K562 (cell line): ENCODE data around the gene GMDS. TPM values are rescaled to one million over a fixed set of nuclear protein-coding genes. Genes with fewer than 3 reads are reported as not detected.

ENCODE experiments used
- ATAC-seq: fragments of 200-7000 bp; cut with Tn5 transposase; 3 replicates; pipeline ENCODE4 v1.9.1; 2020; ENCODE audit warnings: moderate library complexity
- BruUV-seq: library from RNA; stranded (reverse); fragments of 400-500 nt; replicated peaks from 2 replicates; lab custom pipeline; 2021; lab: Mats Ljungman, UMichigan
- CTCF ChIA-PET: fragments of 300-600 bp; formaldehyde crosslinking; extraction: SDS; loops from one replicate; lab custom pipeline; 2021; ENCODE audit warnings: low intra/inter-chr PET ratio; lab: Yijun Ruan, JAX
- POLR2A ChIA-PET: fragments of 300-600, 350-650 bp; sonication (Branson Sonifier 250); formaldehyde crosslinking; extraction: SDS; loops from one replicate; lab custom pipeline; 2021; ENCODE audit warnings: antibody characterized with exemption, inconsistent platforms; lab: Yijun Ruan, JAX
- DNase-seq, 4 experiments: peaks; one replicate each; pipeline versions ENCODE4 v3.0.0 to v3.0.0-alpha.2; 2011 to 2018; ENCODE audit warnings: low spot score in 3 of 4, mixed read lengths in 3 of 4; ENCODE audit errors: extremely low read depth in 1 of 4
- FAIRE-seq: peaks from 2 replicates; lab custom pipeline; 2011; peaks lifted over from hg19 to GRCh38; lab: Jason Lieb, UNC
- H2AFZ ChIP-seq: 2 replicates; pipeline ENCODE4 v1.6.0; 2011; ENCODE audit warnings: low read depth, low read length, control low read depth, inconsistent platforms
- H3K27ac ChIP-seq: fragments of 200-600 bp; 3 replicates; pipeline ENCODE4 v1.8.0; 2011; ENCODE audit warnings: low read depth, mild to moderate bottlenecking, control low read depth, inconsistent platforms, low read length, moderate library complexity, mixed read lengths; ENCODE audit errors: extremely low read depth
- H3K27me3 ChIP-seq, 2 experiments: fragments of 300-600 bp in 1 of 2; 2 replicates in 1 of 2; 3 replicates in 1 of 2; pipeline versions ENCODE4 v1.6.0 to v1.8.0; 2011; ENCODE audit warnings: inconsistent platforms in 2 of 2, low read length in 2 of 2, mild to moderate bottlenecking in 1 of 2, mixed read lengths in 1 of 2, moderate library complexity in 1 of 2; ENCODE audit not compliant: control insufficient read depth in 2 of 2, insufficient read depth in 2 of 2
- H3K36me3 ChIP-seq: fragments of 300-600 bp; 3 replicates; pipeline ENCODE4 v1.8.0; 2011; ENCODE audit warnings: mild to moderate bottlenecking, low read length, inconsistent platforms; ENCODE audit not compliant: control insufficient read depth, insufficient read depth
- H3K4me1 ChIP-seq, 2 experiments: fragments of 200-600 bp in 1 of 2; replicated peaks in 1 of 2; 2 replicates in 1 of 2; 3 replicates in 1 of 2; pipeline versions ENCODE4 v1.5.1 to v1.8.0; 2011; ENCODE audit warnings: inconsistent platforms in 2 of 2, low read length in 2 of 2, mild to moderate bottlenecking in 1 of 2, mixed read lengths in 1 of 2, moderate library complexity in 1 of 2; ENCODE audit not compliant: control insufficient read depth in 2 of 2, insufficient read depth in 2 of 2
- H3K4me2 ChIP-seq: 2 replicates; pipeline ENCODE4 v1.6.1; 2011; ENCODE audit warnings: low read length, control low read depth, inconsistent platforms, mixed read lengths; ENCODE audit not compliant: insufficient read depth
- H3K4me3 ChIP-seq: fragments of 200-600 bp; sonication (generic), shearing (Covaris generic); 2 replicates; pipeline ENCODE4 v1.5.1; 2016; ENCODE audit warnings: control low read depth, inconsistent platforms
- H3K79me2 ChIP-seq: fragments of 200-600 bp; 3 replicates; pipeline ENCODE4 v1.8.0; 2011; ENCODE audit warnings: low read length, inconsistent platforms; ENCODE audit not compliant: control insufficient read depth, insufficient read depth
- H3K9ac ChIP-seq, 2 experiments: 2 replicates each; pipeline versions ENCODE4 v1.6.0 to v1.6.1; 2011; ENCODE audit warnings: low read depth in 2 of 2, low read length in 2 of 2, control low read depth in 1 of 2, inconsistent platforms in 1 of 2, mild to moderate bottlenecking in 1 of 2, mixed read lengths in 1 of 2; ENCODE audit not compliant: insufficient read depth in 1 of 2
- H3K9me1 ChIP-seq: one replicate; pipeline ENCODE4 v1.6.0; 2011; ENCODE audit warnings: inconsistent platforms, mild to moderate bottlenecking, low read length, moderate library complexity; ENCODE audit not compliant: control insufficient read depth, insufficient read depth
- H3K9me3 ChIP-seq: replicated peaks from 2 replicates; pipeline ENCODE4 v1.5.1; 2011; ENCODE audit warnings: low read depth, low read length, inconsistent platforms; ENCODE audit not compliant: control insufficient read depth, insufficient read depth
- H4K20me1 ChIP-seq: replicated peaks from 2 replicates; pipeline ENCODE4 v1.6.1; 2011; ENCODE audit warnings: low read length, inconsistent platforms, mixed read lengths; ENCODE audit not compliant: control insufficient read depth, insufficient read depth
- EGR1 ChIP-seq: fragments of 450-650 bp; conservative IDR thresholded peaks from 2 replicates; pipeline ENCODE4 v1.6.1; 2017; ENCODE audit warnings: mild to moderate bottlenecking
- JUND ChIP-seq, 2 experiments: IDR thresholded peaks; 2 replicates in 1 of 2; 3 replicates in 1 of 2; pipeline ENCODE4 v1.6.1; 2011; ENCODE audit warnings: borderline replicate concordance in 2 of 2, low read depth in 2 of 2, low read length in 2 of 2, improper control_type of control experiment in 1 of 2, missing biosample characterization in 1 of 2, missing genetic modification characterization in 1 of 2, missing genetic modification reagents in 1 of 2
- MTA3 ChIP-seq: fragments of 450-650 bp; formaldehyde crosslinking; IDR thresholded peaks from 2 replicates; pipeline ENCODE4 v1.6.1; 2017; ENCODE audit warnings: mild to moderate bottlenecking, borderline replicate concordance
- NUFIP1 ChIP-seq: fragments of 450-650 bp; IDR thresholded peaks from 2 replicates; pipeline ENCODE4 v1.6.1; 2018; ENCODE audit not compliant: partially characterized antibody
- RBM15 ChIP-seq: fragments of 200-400 bp; formaldehyde crosslinking; IDR thresholded peaks from 2 replicates; pipeline ENCODE4 v1.6.1; 2018; ENCODE audit warnings: mild to moderate bottlenecking, low read length, moderate library complexity; ENCODE audit not compliant: insufficient read depth
- ZFP36 ChIP-seq: fragments of 150-350 bp; IDR thresholded peaks from 2 replicates; pipeline ENCODE4 v1.6.1; 2018; ENCODE audit warnings: low read length, low read depth; ENCODE audit not compliant: partially characterized antibody
- ZKSCAN3 ChIP-seq: fragments of 250-450 bp; sonication (Bioruptor Pico); IDR thresholded peaks from 2 replicates; pipeline ENCODE4 v1.4.0; 2020
- ZNF23 ChIP-seq: fragments of 250-450 bp; sonication (Bioruptor Pico); IDR thresholded peaks from 2 replicates; pipeline ENCODE4 v1.4.0; 2020; ENCODE audit warnings: mild to moderate bottlenecking
- ZNF76 ChIP-seq: fragments of 250-450 bp; sonication (Bioruptor Pico); IDR thresholded peaks from 2 replicates; pipeline ENCODE4 v1.4.0; 2020; ENCODE audit warnings: mild to moderate bottlenecking, moderate library complexity, borderline replicate concordance
- WGBS: fragments of 100-300 bp; shearing (Covaris generic); methylation state at CpG from one replicate; pipeline ENCODE4 v1.1.6; 2016; ENCODE audit warnings: low coverage, mixed read lengths; ENCODE audit not compliant: insufficient coverage; ENCODE audit errors: missing lambda C conversion rate; 5-methylcytosine and 5-hydroxymethylcytosine counted together
- in situ Hi-C: fragments of 300-500 bp; cut with MboI; formaldehyde crosslinking; loops from 4 replicates; pipeline ENCODE4 v1.15.0; 2018; ENCODE audit warnings: inconsistent platforms, mixed read lengths
- intact Hi-C: fragments of 100-400 bp; cut with micrococcal nuclease; formaldehyde crosslinking; loops from 2 replicates; pipeline ENCODE4 v1.14.2; 2022
- polyA plus RNA-seq, 8 experiments: library from polyadenylated mRNA; depleted of rRNA in 4 of 8; stranded (reverse) in 5 of 8; unstranded in 3 of 8; fragments of >200 nt; fragmentation: Nextera tagmentation in 2 of 8; fragmentation: Illumina TruSeq in 1 of 8; extraction: Ambion mirVana in 2 of 8; extraction: Trizol in 1 of 8; gene quantifications; 2 replicates each; pipeline versions ENCODE4 v1.2.1 to v1.2.3, GENCODE V29; 2011 to 2014; ENCODE audit warnings: inconsistent platforms in 1 of 8, missing spikeins in 1 of 8
- total RNA-seq, 7 experiments: library from RNA; depleted of rRNA in 6 of 7; stranded (reverse); fragments of >200 nt in 6 of 7; fragmentation: Illumina TruSeq in 2 of 7; extraction: Trizol in 2 of 7; gene quantifications; 2 replicates each; pipeline versions ENCODE4 v1.2.1 to v1.2.3, GENCODE V29; 2011 to 2021; ENCODE audit warnings: low replicate concordance in 1 of 7
- TF ChIP-seq, protein P1 (sequence below): fragments of 250-450 bp; sonication (Bioruptor Pico); IDR thresholded peaks from 2 replicates; pipeline ENCODE4 v1.8.0; 2021; ENCODE audit warnings: borderline replicate concordance, mild to moderate bottlenecking, moderate library complexity; ENCODE audit not compliant: poor library complexity, severe bottlenecking
- TF ChIP-seq, protein P2 (sequence below): IDR thresholded peaks from 2 replicates; pipeline ENCODE4 v1.6.1; 2012; ENCODE audit warnings: low read depth, low read length, improper control_type of control experiment, borderline replicate concordance
- TF ChIP-seq, protein P3 (sequence below): fragments of 450-650 bp; IDR thresholded peaks from one replicate; pipeline ENCODE4 v1.6.1; 2018; ENCODE audit warnings: mild to moderate bottlenecking, moderate library complexity; ENCODE audit not compliant: partially characterized antibody

GMDS gene
- total and polyA plus RNA-seq, 9 of the 15 experiments (the other 6 are each of a cell fraction or from before 2014, with no cell fraction given) = 0.48 to 31.8 (median 13.4) TPM

DNA sequence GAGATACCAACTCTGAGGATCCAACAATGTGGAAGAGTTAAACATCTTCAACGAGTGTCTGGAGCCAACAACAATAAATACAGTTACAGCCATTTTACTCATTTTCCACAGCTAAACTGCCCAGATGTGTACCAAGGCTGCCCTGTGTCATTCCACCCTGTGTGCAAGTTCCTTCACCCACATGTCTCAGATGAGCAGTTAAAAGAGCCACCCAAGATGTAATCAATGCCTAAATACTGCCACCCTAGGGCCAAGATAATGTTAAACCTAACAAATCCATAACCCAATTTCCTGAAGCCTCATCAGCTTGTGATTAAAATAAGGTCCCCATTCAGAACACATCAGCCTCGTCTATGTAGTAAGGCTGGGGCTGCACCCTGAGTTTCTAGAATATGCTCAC is 59.9 kb downstream of the GMDS start:
- no peaks in the 10 kb centered on the region for H3K36me3 ChIP-seq
- H4K20me1 ChIP-seq = peaks cover 17% of the 10 kb centered on the region; the same call in 1 of the 2 replicates
- no peak overlapping the region for H3K27ac ChIP-seq
- in situ Hi-C loops = loop anchor here (10.0 kb wide), 1 partner anchor 581 kb away; the partner anchor contains the start of gene FOXC1
- H2AFZ ChIP-seq = no peak overlapping the region
- BruUV-seq = no TSS peak
- intact Hi-C loops = no loop called here
- H3K27me3 ChIP-seq = peaks cover 5 to 15% of the 10 kb centered on the region in 2 experiments; a peak in 3 of 5 replicates
- TF ChIP-seq RBM15 (no peak), ZNF76 (CRISPR knock-in tag) (no peak), NUFIP1 (no peak), EGR1 (no peak), MTA3 (no peak), ZNF23 (CRISPR knock-in tag) (no peak), ZFP36 (no peak), ZKSCAN3 (CRISPR knock-in tag) (no peak), JUND (IDR thresholded peaks at IDR 0.05; ENCODE audit: borderline replicate concordance, low read depth, low read length) (no peak), JUND (tag; IDR thresholded peaks at IDR 0.05; ENCODE audit: borderline replicate concordance, low read depth, low read length) (no peak)
- TF ChIP-seq, protein P1, sequence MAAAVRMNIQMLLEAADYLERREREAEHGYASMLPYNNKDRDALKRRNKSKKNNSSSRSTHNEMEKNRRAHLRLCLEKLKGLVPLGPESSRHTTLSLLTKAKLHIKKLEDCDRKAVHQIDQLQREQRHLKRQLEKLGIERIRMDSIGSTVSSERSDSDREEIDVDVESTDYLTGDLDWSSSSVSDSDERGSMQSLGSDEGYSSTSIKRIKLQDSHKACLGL = no peak
- TF ChIP-seq, protein P2, sequence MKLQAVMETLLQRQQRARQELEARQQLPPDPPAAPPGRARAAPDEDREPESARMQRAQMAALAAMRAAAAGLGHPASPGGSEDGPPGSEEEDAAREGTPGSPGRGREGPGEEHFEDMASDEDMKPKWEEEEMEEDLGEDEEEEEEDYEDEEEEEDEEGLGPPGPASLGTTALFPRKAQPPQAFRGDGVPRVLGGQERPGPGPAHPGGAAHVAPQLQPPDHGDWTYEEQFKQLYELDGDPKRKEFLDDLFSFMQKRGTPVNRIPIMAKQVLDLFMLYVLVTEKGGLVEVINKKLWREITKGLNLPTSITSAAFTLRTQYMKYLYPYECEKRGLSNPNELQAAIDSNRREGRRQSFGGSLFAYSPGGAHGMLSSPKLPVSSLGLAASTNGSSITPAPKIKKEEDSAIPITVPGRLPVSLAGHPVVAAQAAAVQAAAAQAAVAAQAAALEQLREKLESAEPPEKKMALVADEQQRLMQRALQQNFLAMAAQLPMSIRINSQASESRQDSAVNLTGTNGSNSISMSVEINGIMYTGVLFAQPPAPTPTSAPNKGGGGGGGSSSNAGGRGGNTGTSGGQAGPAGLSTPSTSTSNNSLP = no peak
- TF ChIP-seq, protein P3, sequence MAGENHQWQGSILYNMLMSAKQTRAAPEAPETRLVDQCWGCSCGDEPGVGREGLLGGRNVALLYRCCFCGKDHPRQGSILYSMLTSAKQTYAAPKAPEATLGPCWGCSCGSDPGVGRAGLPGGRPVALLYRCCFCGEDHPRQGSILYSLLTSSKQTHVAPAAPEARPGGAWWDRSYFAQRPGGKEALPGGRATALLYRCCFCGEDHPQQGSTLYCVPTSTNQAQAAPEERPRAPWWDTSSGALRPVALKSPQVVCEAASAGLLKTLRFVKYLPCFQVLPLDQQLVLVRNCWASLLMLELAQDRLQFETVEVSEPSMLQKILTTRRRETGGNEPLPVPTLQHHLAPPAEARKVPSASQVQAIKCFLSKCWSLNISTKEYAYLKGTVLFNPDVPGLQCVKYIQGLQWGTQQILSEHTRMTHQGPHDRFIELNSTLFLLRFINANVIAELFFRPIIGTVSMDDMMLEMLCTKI = no peak
- CTCF ChIA-PET = no interaction called here
- H3K9me3 ChIP-seq = no peaks in the 10 kb centered on the region
- POLR2A ChIA-PET = no interaction called here
- H3K79me2 ChIP-seq = no peaks in the 10 kb centered on the region
- DNase-seq = no peak
- no peak overlapping the region for H3K4me2 ChIP-seq
- H3K4me3 ChIP-seq = no peak overlapping the region
- no peaks in the 10 kb centered on the region for H3K4me1 ChIP-seq
- no peaks in the 10 kb centered on the region for H3K9me1 ChIP-seq
- ATAC-seq = no peak
- FAIRE-seq = no peak
- 3% methylated on average over 2 of the region's 2 CpGs for whole genome bisulfite sequencing
- no peak overlapping the region for H3K9ac ChIP-seq
